SK-N-SH (cell line): ENCODE measurements around the gene WNT4.

ENCODE experiments used
- GABPA ChIP-seq: IDR thresholded peaks from 2 replicates; pipeline ENCODE4 v1.4.0; 2012; ENCODE audit warnings: low read depth, mild to moderate bottlenecking
- MXI1 ChIP-seq: IDR thresholded peaks from 2 replicates; pipeline ENCODE4 v1.6.1; 2012; ENCODE audit warnings: mild to moderate bottlenecking, low read depth, low read length, improper control_type of control experiment
- RXRA ChIP-seq: IDR thresholded peaks from 2 replicates; pipeline ENCODE4 v1.4.0; 2012; ENCODE audit warnings: low read depth, mild to moderate bottlenecking, borderline replicate concordance
- SMC3 ChIP-seq: IDR thresholded peaks from 2 replicates; pipeline ENCODE4 v1.6.1; 2012; ENCODE audit warnings: low read depth, low read length, improper control_type of control experiment
- TF ChIP-seq, protein P1 (sequence below): fragments of 200-600 bp; sonication (generic); IDR thresholded peaks from 2 replicates; pipeline ENCODE4 v1.6.1; 2017; ENCODE audit warnings: antibody characterized with exemption, mild to moderate bottlenecking, moderate library complexity
- TF ChIP-seq, protein P2 (sequence below): IDR thresholded peaks from 2 replicates; pipeline ENCODE4; 2012

DNA sequence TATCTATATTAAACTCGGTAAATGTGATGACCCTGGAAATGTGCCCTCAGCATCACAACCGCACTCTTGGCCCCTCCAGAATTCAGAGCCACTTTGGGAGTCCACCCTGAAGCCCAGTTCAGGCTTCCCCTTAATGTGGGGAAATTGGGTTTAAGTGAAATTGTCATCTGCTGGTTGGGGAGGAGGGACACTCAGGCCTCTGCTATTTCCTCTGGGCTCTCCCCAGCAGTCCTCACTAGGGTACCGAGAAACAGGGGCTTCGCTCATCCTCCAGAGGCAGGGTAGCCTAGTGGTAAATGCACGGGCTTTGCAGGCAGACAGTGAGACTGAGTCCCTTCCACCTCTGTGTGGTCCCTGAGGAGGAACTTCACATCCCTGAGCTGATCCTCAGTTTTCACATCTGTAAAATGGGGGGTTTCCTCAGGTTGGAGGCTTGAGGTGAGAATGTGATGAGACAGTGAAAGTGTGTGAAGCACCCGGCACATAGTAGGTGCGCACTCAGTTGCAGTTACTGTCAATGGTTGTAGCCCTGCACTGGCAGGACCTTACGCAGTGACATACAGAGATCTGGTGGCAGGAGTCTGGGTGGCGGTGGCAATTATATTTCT is 14.6 kb upstream of the WNT4 start:
- TF ChIP-seq SMC3 (no peak), RXRA (no peak), GABPA (no peak), MXI1 (no peak)
- TF ChIP-seq, protein P1, sequence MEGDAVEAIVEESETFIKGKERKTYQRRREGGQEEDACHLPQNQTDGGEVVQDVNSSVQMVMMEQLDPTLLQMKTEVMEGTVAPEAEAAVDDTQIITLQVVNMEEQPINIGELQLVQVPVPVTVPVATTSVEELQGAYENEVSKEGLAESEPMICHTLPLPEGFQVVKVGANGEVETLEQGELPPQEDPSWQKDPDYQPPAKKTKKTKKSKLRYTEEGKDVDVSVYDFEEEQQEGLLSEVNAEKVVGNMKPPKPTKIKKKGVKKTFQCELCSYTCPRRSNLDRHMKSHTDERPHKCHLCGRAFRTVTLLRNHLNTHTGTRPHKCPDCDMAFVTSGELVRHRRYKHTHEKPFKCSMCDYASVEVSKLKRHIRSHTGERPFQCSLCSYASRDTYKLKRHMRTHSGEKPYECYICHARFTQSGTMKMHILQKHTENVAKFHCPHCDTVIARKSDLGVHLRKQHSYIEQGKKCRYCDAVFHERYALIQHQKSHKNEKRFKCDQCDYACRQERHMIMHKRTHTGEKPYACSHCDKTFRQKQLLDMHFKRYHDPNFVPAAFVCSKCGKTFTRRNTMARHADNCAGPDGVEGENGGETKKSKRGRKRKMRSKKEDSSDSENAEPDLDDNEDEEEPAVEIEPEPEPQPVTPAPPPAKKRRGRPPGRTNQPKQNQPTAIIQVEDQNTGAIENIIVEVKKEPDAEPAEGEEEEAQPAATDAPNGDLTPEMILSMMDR: no peak
- TF ChIP-seq, protein P2, sequence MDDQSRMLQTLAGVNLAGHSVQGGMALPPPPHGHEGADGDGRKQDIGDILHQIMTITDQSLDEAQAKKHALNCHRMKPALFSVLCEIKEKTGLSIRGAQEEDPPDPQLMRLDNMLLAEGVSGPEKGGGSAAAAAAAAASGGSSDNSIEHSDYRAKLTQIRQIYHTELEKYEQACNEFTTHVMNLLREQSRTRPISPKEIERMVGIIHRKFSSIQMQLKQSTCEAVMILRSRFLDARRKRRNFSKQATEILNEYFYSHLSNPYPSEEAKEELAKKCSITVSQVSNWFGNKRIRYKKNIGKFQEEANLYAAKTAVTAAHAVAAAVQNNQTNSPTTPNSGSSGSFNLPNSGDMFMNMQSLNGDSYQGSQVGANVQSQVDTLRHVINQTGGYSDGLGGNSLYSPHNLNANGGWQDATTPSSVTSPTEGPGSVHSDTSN: no peak
